Measurements from ENCODE around the gene HDAC8.
A peak's percentile ranks its signal among the peaks of the same experiment; 100 is the strongest.
"Not testable (repeated sequence)": the region's sequence is repeated elsewhere in the genome, so short reads cannot be mapped to it uniquely, and the experiment has no call there.

Gene HDAC8

GRCh38 chrX:72449034-72449433 is 123.6 kb downstream of the HDAC8 start:
- not testable (repeated sequence) for DNase-seq

GRCh38 chrX:72440764-72441163 is 131.9 kb downstream of the HDAC8 start:
- DNase-seq: not testable (repeated sequence)

DNA sequence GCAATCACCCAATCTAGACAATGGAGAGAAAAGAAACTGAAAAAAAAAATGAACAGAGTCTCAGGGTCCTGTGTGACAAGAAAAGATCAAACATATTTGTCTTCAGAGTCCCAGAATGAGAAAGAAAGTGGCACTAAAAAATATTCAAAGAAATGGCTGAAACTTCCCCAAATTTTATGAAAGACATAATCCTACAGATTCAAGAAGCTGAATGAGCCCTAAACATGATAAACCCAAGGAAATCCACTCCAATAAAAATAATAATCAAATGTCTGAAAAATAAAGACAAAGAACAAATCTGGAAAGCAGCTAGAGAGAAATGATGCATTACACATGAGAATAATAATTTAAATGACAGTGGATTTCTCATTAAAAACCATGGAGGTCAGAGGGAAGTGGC is 136.6 kb downstream of the HDAC8 start:
- DNase-seq: no peak

GRCh38 chrX:72430405-72430968 is 142.2 kb downstream of the HDAC8 start:
- no peak for DNase-seq

DNA sequence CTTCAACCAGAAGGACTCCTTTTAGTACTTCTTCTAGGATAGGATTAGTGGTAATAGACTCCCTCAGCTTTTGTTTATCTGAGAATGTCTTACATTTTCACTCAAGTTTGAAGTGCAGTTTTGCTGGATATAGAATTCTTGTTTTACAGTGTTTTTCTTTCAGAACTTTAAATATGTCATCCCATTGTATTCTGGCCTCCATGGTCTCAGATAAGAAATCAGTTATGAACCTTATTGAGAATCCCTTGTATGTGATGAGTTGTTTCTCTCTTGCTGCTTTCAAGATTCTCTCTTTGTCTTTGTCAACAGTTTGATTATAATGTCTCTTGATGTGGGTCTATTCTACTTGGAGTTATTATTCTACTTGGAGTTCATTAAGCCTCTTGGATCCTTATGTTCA is 150.8 kb downstream of the HDAC8 start:
- no peak for DNase-seq

- DNase-seq: no peak
Measured at GRCh38 chrX:72409993-72410392, 162.7 kb downstream of the HDAC8 start.

DNA sequence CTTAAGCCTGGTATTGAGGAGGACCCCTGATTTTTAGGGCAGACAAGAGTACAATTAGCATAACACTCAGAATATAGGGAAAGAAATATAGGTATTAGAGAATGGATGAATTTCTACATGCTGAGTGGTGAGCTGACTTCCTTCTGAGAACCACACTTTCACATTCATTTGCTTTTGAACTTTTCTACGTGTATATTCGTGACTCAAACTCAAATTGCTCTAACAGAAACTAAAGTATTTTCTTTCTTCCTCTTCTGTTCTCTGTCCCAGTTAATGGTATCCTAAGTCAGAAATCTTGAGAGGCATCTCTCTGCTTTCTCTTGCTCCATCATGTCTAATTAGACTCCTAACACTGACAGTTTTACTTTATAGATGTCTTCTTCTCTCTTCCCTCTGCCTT is 163.8 kb downstream of the HDAC8 start:
- no peak for DNase-seq

DNA sequence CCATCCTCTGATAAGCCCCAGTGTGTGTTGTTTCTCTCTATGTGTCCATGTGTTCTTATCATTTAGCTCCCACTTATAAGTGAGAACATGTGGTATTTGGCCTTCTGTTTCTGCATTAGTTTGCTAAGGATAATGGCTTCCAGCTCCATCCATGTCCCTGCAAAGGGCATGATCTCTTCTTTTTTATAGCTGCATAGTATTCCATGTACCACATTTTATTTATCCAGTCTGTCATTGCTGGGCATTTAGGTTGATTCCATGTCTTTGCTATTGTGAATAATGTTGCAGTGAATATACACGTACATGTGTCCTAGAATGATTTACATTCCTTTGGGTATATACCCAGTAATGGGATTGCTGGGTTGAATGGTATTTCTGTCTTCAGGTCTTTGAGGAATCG is 167.5 kb downstream of the HDAC8 start:
- not testable (repeated sequence) for DNase-seq

- DNase-seq: no peak
Measured at GRCh38 chrX:72402614-72403013, 170.0 kb downstream of the HDAC8 start.

DNA sequence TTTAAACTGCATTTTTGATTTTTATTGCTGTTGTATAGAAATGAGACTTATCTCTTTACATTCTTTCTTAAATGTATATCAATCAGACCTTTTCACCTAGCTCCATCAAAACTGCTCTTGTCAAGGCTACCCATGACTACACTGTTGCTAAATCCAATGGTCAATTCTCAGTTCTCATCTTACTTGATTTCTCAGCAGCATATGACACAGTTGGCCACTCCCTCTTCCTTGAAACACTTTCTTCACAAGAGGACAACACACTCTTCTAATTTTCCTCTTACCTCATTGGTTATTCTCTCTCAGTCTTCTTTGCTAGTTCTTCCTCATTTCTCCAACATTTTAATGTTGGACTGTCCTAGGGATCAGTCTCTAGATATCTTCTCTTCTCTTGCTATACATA is 172.8 kb downstream of the HDAC8 start:
- no peak for DNase-seq

DNA sequence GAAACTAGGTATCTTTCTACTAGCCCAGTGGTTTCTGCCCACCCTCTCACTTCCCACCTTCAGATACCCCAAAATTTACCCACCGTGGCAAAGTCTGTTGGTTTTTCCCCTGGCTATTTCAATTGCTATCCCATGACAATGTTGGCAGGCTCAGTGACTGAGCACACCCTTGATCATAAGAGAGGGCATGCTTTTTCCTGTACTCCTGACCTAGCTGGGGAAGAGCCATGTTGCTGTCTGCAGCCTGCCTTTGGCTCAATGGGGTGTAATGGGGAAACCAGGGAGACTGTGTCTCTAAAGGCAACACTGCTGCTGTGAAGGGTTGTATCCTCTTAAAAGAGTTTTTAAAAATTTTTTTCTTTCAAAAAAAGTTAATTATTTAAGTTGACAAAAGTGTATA is 176.5 kb downstream of the HDAC8 start:
- no peak for DNase-seq

GRCh38 chrX:72395237-72395636 is 177.4 kb downstream of the HDAC8 start:
- peak; percentile 29 for DNase-seq

- DNase-seq: peak; percentile 8
Measured at GRCh38 chrX:72394518-72395170, 178.0 kb downstream of the HDAC8 start.

GRCh38 chrX:72393836-72394517 is 178.7 kb downstream of the HDAC8 start:
- peak; percentile 45 for DNase-seq

- DNase-seq: peak; percentile 70
Measured at GRCh38 chrX:72392816-72393800, 179.5 kb downstream of the HDAC8 start.

GRCh38 chrX:72392042-72392441 is 180.6 kb downstream of the HDAC8 start:
- no peak for DNase-seq

GRCh38 chrX:72387247-72387646 is 185.4 kb downstream of the HDAC8 start:
- no peak for DNase-seq

- DNase-seq: no peak
Measured at GRCh38 chrX:72382202-72382595, 190.4 kb downstream of the HDAC8 start.

DNA sequence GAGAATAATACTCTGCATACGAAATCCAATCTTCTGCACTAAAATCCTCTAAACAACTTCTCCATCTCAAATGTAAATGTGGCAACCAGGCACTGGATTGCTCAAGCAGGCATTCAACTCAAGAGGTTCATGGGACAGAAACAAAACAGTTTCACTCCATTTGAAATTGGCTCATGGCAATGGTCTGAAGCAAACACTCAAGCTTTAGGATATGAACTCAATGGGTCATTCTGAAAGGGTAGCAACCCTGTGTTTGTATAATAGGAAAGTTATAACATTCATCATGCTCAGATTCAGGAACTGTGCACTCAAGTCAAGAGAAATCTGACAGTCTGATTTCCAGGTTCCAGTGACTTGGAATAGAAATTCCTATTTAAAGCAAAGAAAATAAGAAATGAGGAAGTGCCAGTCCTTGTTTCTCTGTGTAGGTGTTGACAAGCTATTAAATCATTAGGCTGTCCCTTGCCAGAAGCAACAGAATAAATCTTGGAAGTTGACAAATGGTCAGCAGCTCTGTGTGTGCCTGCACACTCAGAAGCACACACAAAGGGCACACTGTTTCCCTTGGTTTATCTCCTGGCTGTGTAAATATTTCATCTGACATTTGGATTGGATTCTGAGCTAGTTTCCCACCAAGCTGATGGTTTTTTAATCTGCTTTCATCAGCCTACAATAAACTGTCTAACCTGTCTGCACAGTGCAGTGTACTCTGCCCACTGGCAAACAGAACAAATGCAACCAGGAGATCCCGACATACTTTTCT is 191.0 kb downstream of the HDAC8 start:
- DNase-seq: no peak

DNA sequence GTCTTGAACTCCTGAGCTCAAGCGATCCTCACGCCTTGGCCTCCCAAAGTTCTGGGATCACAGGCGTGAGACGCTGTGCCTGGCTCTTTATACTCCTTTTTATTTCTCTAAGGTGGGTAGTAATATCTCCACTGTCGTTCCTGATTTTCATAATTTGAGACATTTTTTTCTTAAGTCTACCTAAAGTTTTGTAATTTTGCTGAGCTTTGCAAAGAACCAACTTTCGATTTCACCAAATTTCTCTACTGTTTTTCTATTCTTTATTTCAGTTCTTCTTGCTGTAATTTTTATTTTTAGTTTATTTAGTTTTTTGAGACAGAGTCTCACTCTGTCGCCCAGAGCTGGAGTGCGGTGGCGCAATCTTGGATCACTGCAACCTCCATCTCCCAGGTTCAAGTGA is 196.5 kb downstream of the HDAC8 start:
- DNase-seq: no peak

- no peak for DNase-seq
Measured at GRCh38 chrX:72373136-72373535, 199.5 kb downstream of the HDAC8 start.

- no peak for DNase-seq
Measured at GRCh38 chrX:72372735-72373134, 199.9 kb downstream of the HDAC8 start.
